ENCODE results near the gene GNAQ.

The GNAQ gene

DNA sequence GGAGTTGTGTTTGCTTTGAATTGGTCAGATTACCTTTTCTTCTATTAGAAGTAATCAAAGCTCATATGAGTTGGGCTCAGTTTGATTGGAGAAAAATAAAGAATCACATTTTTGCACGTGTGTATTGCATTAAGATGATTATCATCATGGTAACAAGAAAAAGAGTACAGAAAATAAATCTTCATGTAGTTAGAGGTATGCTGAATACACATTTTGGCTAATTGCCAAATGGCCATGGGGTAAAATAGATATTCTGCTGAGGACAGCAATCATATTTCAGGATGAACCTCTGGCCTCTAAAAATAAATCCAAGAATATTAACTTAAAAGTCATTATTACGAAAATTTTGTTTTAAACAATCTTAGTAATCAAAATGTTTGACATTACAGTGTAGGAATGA lies 38.9 kb upstream of the GNAQ start:
- TF ChIP-seq POLR2AphosphoS5 (IDR thresholded peaks at IDR 0.05; ENCODE audit: low read depth, low read length) (no peak), FOXP2 (optimal IDR thresholded peaks at IDR 0.05; ENCODE audit: borderline replicate concordance, extremely low read depth, extremely low read length, insufficient read depth) (no peak), SIN3A (IDR thresholded peaks at IDR 0.05; ENCODE audit: borderline replicate concordance, insufficient read depth, low read length) (no peak), TAF1 (IDR thresholded peaks at IDR 0.05; ENCODE audit: borderline replicate concordance, insufficient read depth, low read length) (no peak)

DNA sequence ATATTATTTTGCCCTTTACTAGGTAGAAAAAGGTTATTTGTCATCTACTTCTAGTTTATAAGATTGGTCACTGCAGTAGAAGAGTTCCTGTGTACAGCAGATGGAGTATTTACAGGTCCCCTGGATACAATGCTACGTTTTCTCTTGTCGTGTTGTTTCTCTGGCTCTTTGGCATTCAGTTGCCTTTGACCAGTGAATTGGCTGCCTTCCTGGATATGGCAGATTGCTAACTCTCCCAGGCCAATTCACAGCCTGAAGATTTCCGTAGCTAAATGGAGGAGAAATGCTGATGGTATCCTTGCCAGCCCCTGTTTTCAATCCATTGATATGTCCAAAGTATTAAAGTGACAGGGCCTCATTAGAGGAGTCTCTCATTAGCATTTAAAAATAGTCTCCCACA lies 32.5 kb upstream of the GNAQ start:
- TF ChIP-seq POLR2AphosphoS5 (IDR thresholded peaks at IDR 0.05; ENCODE audit: low read depth, low read length) (no peak), TAF1 (IDR thresholded peaks at IDR 0.05; ENCODE audit: borderline replicate concordance, insufficient read depth, low read length) (no peak), SIN3A (IDR thresholded peaks at IDR 0.05; ENCODE audit: borderline replicate concordance, insufficient read depth, low read length) (no peak), FOXP2 (optimal IDR thresholded peaks at IDR 0.05; ENCODE audit: borderline replicate concordance, extremely low read depth, extremely low read length, insufficient read depth) (no peak)
- TF ChIP-seq, protein P1, sequence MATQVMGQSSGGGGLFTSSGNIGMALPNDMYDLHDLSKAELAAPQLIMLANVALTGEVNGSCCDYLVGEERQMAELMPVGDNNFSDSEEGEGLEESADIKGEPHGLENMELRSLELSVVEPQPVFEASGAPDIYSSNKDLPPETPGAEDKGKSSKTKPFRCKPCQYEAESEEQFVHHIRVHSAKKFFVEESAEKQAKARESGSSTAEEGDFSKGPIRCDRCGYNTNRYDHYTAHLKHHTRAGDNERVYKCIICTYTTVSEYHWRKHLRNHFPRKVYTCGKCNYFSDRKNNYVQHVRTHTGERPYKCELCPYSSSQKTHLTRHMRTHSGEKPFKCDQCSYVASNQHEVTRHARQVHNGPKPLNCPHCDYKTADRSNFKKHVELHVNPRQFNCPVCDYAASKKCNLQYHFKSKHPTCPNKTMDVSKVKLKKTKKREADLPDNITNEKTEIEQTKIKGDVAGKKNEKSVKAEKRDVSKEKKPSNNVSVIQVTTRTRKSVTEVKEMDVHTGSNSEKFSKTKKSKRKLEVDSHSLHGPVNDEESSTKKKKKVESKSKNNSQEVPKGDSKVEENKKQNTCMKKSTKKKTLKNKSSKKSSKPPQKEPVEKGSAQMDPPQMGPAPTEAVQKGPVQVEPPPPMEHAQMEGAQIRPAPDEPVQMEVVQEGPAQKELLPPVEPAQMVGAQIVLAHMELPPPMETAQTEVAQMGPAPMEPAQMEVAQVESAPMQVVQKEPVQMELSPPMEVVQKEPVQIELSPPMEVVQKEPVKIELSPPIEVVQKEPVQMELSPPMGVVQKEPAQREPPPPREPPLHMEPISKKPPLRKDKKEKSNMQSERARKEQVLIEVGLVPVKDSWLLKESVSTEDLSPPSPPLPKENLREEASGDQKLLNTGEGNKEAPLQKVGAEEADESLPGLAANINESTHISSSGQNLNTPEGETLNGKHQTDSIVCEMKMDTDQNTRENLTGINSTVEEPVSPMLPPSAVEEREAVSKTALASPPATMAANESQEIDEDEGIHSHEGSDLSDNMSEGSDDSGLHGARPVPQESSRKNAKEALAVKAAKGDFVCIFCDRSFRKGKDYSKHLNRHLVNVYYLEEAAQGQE (IDR thresholded peaks at IDR 0.05; ENCODE audit: insufficient read depth in 1 of 2, low read depth in 2 of 2, low read length in 2 of 2), result no peak

DNA sequence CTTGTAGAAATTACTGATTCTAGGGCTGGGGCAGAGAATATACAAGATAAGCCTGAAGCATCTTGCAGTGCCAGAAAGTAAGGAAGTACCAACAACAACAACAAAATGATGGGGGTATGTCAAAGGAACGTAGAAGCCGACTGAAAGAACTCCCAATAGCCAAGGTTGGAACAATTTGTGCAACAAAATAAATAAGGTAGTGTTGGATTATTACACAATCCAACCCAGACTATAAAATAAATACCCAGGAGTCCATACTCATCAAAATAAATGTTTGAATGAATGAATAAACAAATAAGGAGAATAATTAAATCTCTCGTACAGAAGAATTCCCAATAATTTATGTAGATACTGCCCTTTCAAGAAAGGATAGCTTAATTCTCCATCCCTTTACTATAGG lies 31.1 kb upstream of the GNAQ start:
- TF ChIP-seq FOXP2 (optimal IDR thresholded peaks at IDR 0.05; ENCODE audit: borderline replicate concordance, extremely low read depth, extremely low read length, insufficient read depth) (no peak), TAF1 (IDR thresholded peaks at IDR 0.05; ENCODE audit: borderline replicate concordance, insufficient read depth, low read length) (no peak), POLR2AphosphoS5 (IDR thresholded peaks at IDR 0.05; ENCODE audit: low read depth, low read length) (no peak), SIN3A (IDR thresholded peaks at IDR 0.05; ENCODE audit: borderline replicate concordance, insufficient read depth, low read length) (no peak)
- TF ChIP-seq, protein P1 (IDR thresholded peaks at IDR 0.05; ENCODE audit: insufficient read depth in 1 of 2, low read depth in 2 of 2, low read length in 2 of 2), result no peak

DNA sequence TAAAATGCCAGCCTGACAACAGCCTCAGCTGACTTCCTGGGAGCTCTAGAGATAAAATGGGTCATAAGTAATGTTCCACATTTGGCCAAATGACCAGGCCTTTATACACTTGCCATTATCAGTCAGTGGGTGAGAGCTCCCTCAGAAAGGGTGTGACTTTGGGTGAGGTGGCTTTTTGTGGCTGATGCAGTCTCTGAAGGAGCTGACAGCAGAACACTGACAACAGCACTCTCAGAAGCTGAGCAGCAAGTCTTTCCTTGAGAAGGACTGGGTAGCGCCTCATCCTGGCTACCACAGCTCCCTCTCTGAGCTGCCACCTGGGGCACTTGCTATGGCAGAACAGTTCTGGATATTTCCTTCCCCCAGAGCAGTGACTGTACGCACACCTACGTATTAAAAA lies 22.0 kb upstream of the GNAQ start:
- TF ChIP-seq TAF1 (IDR thresholded peaks at IDR 0.05; ENCODE audit: borderline replicate concordance, insufficient read depth, low read length), result no peak
- TF ChIP-seq, protein P1 (IDR thresholded peaks at IDR 0.05; ENCODE audit: insufficient read depth in 1 of 2, low read depth in 2 of 2, low read length in 2 of 2), result no peak
- no peak for TF ChIP-seq POLR2AphosphoS5 (IDR thresholded peaks at IDR 0.05; ENCODE audit: low read depth, low read length)
- TF ChIP-seq SIN3A (IDR thresholded peaks at IDR 0.05; ENCODE audit: borderline replicate concordance, insufficient read depth, low read length), result no peak
- TF ChIP-seq FOXP2 (optimal IDR thresholded peaks at IDR 0.05; ENCODE audit: borderline replicate concordance, extremely low read depth, extremely low read length, insufficient read depth), result no peak

DNA sequence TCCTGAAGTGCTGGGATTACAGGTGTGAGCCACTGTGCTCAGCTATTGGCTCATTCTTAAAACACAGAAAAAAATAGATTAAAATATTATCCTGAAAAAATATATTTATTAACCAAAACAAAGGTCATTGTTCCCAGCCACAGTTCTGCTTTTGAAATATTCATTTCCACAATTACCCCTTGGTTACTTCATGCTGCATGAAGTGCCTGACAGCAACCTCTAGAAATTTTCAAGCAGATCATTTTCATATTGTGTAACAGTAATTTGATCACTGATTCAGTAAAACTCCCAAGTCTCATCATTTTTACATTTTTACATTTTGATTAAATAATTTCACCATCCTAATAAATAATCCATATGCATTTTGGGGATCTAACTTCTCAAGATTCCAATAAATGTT lies 18.8 kb upstream of the GNAQ start:
- TF ChIP-seq, protein P1 (IDR thresholded peaks at IDR 0.05; ENCODE audit: insufficient read depth in 1 of 2, low read depth in 2 of 2, low read length in 2 of 2), result no peak
- TF ChIP-seq FOXP2 (optimal IDR thresholded peaks at IDR 0.05; ENCODE audit: borderline replicate concordance, extremely low read depth, extremely low read length, insufficient read depth), result no peak
- no peak for TF ChIP-seq POLR2AphosphoS5 (IDR thresholded peaks at IDR 0.05; ENCODE audit: low read depth, low read length)

Measured in PFSK-1 (cell line).